Measurements from ENCODE around the gene MYRIP.
A peak's percentile ranks its signal among the peaks of the same experiment; 100 is the strongest.
"Not testable (repeated sequence)": the region's sequence is repeated elsewhere in the genome, so short reads cannot be mapped to it uniquely, and the experiment has no call there.

Gene MYRIP

DNA sequence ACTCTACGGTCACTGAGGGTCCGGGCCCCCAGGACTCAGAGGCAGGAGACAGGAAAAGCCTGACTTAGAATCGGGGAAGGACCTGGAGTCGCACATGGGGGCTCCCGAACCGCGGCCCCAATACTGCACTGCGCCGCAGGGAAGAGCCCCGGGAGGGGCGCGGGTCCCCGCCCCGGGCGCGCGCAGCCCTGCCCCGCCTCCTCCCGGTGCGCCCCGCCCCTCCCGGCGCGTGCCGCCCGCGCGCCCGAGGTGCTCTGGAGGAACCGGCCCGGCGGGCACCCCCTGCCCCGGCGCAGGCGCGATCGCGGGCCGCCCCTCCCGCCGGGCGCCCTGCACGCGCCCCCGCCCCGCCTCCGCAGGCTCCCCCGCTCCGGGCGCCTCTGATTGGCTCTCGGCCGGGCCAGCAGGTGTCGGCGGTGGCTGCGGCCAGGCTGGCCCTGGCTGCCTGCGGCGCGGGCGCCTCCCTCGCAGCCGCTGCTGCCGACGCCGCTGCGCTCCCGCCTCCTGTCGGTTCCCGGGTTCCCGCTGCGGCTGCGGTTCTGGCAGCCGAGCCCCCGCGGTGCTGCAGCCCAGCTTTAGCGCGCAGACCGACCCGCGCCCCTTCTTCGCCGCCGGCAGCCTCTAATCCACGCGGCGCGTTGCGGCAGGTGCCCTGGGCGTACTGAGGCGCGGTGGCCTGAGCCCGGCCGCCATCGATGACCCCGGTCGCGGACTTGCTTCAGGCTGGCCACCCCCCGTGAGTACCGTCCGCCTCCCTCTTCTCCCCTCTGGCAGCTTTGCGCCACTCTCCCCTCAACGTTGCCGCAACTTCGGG is at the start of gene MYRIP:
Gene MYRIP, plus strand, starts transcription at position 429 of the 814 bp plus-strand sequence. CDS start 91,208 bp downstream, outside the sequence.
- peak; percentile 3 for DNase-seq

DNA sequence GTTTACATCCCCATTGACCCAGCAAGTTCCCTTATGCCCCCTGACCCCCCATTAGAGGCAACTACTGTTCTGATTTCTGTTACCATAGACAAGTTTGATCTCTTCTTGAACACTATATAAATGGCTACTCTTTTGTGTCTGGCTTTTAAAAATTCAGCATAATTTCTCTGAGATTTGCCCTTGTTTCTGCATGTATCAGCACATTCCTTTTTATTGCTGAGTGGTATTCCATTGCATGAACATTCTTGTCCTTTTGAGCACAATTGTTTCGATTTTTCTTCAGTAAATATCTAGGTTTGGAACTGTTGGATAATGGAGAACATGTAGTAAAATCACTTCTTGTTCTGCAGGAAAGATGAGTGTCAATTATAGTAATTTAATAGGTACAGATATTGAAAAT is 49.1 kb upstream of the MYRIP start:
- DNase-seq = no peak

DNA sequence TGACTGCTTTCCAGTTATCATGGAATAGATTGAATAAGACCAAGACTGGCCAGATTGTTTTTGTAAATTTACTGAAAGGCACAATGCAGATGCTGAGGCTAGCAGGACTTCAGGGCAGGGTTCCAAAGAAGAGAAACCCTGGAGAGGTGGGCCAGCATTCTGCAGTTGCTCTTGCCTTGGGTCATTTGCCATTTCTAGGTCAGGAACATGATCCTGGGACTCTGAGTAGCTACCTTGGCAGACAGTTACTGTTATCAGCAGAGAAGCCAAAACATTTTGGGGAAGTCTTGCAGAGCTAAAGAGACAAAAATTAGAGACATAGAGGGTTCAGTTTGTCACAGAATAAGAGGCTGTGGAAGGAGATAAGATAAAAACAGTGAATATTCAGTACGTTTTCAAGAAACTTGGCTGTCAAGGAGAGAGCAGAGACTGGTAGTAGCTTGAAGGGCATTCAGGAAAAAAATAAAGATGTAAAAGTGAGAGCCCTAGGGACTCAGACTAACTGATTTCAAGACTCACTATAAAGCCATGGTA is 46.8 kb upstream of the MYRIP start:
- DNase-seq = no peak

DNA sequence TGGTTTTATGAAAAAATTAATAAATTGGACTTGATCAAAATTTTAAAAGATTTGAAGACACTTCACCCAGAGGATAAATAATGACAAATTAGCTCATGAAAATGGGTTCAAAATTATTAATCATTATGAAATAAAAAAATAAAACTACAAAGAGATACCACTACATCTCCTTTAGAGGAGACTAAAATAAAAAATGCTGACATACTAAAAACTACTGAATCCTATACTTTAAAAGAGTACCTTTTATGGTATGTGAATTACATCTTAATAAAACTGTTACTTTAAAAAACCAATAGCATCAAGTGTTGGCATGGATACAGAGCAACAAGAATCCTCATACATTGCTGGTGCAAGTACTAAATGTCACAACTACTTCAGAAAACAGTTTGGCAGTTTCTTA is 46.0 kb upstream of the MYRIP start:
- no peak for DNase-seq

DNA sequence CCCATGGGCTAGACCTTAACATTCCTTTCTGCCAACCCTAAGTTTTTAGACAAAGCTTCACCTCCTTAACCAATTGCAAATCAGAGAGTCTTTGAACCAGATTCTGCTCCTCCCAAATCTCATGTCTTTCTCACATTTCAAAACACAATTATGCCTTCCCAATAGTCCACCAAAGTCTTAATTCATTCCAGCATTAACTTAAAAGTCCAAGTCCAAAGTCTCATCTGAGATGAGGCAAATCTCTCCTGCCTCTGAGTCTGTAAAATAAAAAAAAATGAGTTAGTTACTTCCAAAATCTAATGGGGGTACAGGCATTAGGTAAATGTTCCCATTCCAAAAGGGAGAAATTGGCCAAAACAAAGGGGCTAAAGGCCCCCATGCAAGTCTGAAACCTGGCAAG is 43.8 kb upstream of the MYRIP start:
- DNase-seq = no peak

DNA sequence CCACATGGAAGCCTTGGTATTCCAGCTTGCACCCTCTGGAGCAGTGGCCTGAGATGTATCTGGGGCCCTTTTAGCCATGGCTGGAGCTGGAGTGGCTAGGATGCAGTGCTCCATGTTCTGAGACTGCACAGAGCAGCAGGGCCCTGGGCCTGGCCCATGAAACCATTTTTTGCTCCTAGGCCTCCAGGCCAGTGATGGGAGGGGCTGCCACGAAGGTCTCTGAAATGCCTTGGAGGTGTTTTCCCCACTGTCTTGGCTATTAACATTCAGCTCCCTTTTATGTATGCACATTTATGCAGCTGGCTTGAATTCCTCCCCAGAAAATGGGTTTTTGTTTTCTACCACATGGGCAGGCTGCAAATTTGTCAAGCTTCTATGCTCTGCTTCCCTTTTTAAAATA is 43.0 kb upstream of the MYRIP start:
- no peak for DNase-seq

DNA sequence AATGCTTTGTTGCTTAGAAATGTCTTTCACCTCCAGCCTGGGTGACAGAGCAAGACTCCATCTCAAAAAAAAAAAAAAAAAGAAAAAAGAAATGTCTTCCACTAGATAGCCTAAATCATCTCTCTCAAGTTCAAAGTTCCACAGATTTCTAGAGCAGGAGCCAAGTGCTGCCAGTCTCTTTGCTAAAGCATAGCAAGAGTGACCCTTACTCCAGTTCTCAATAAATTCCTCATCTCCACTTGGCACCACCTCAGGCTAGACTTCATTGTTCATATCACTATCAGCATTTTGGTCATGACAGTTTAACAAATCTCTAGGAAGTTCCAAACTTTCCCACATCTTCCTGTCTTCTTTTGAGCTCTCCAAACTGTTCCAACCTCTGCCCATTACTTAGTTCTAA is 42.5 kb upstream of the MYRIP start:
- not testable (repeated sequence) for DNase-seq

DNA sequence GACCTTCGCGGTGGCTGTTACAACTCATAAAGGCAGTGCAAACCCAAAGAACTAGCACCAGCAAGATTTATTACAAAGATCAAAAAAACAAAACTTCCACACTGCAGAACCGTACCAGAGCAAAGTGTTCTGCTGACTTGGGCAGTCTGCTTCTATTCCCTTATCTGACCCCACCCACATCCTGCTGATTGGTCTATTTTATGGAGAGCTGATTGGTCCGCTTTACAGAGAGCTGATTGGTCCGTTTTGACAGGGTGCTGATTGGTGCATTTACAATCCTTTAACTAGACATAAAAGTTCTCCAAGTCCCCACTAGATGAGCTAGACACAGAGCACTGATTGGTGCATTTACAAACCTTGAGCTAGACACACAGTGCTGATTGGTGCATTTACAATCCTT is 31.2 kb upstream of the MYRIP start:
- not testable (repeated sequence) for DNase-seq

DNA sequence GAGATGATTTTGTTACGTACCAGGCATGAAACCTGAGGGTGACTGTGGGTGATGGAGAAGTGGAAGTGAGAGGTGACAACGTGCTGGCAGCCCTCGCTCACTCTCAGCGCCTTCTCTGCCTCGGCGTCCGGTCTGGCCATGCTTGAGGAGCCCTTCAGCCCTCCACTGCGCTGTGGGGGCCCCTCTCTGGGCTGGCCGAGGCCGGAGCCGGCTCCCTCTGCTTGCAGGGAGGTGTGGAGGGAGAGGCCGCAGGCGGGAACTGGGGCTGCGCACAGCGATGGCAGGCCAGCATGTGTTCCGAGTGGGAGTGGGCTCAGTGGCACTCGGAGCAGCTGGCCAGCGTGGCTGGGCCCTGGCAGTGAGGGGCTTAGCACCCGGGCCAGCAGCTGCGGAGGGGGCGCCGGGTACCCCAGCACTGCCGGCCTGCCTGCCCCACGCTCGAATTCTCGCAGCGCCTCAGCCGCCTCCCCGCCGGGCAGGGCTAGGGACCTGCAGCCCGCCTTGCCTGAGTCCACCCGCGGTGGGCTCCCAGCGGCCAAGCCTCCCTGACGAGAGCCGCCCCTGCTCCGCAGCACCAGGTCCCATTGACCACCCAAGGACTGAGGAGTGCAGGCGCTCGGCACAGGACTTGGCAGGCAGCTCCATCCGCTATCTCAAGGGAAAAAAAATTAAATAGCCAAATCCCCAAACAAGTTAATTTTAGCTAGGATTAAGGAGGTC is 29.7 kb upstream of the MYRIP start:
- DNase-seq = no peak

DNA sequence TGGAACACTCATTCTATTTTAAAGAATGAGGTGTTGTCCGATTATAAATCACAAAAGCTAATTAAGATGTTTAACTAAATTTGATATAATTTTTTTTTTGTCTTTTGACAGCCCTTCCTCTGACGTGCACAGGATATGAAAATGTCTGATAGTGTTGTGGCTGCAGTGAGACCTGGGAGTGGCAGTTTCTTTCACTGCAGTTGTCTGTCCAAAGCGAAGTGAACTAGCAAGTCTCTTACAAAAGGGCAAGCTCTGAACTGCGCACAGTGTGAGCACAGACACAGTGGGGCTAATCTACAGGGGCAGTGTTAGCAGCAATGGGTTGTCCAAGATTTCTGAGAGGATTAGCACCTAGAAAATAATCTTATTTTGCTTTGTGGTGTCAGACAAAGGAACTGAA is 29.1 kb upstream of the MYRIP start:
- DNase-seq = no peak

DNA sequence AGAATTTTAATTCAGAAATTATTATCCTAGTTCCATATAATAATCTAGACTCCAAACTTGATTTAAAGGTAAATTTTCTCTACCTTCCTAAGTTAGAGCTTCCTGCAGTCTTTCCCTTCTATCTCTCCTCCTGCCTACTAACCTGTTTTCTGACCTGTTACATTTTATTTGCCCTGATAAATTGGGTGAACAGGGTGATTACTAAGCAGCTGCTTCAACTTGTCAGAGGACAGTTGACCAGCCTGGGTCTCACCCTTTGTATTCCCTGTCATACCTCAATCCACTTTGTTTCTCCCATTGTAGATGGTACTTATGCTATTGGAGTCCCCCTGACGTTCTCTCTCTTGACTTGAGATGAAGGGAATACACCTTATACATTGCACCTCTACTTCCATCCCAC is 28.4 kb upstream of the MYRIP start:
- DNase-seq = no peak

DNA sequence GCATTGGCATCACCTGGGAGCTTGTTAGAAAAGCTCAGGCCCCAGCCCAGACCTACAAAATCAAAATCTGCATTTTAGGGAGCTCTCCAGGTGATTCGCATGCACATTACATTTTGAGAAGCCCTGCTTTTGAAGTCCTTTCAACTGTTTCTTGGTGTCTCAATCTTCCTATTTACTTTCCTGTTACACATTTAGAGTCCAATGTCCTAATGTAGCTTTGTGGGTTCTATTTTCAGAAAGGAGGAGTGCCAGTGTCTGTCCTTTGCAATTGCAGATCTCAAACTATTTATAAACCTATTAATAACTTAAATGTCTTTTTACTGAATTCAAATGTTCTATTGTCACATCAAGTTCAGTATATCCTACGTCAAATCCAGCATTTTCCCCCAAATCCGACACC is 27.8 kb upstream of the MYRIP start:
- no peak for DNase-seq

DNA sequence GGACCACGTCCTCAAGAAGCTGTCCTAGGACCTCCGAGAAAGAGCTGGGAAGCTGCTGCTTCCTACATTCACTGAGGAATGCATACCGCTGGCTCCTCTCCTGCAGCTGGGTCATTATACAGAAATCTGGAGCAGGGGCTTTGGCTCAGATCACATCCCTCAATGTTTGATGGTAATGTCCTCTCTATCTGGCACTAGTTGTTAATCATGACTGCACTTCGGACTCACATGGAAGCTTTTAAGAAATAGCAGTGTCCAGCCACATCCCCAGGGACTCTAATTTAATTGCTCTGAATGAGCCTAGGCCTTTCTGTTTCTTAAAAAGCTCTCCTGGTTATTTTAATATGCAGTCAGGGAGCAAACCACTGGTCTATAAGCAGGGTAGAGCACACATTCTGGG is 25.7 kb upstream of the MYRIP start:
- DNase-seq = no peak

DNA sequence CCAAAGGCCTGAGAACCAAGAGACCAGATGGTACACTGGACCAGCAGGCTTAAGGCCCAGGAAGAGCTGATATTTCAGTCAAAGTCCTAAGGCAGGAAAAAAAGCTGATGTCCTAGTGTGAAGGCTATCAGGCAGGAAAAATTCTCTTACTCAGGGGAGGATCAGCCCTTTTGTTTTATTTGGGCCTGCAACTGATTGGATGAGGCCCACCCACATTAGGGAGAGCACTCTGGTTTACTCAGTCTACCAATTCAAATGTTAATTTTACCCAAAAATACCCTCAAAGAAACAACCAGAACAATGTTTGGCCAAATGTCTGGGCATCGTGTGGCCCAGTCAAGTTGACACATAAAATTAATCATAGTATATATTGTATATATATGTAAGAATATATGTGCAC is 24.5 kb upstream of the MYRIP start:
- DNase-seq = no peak

DNA sequence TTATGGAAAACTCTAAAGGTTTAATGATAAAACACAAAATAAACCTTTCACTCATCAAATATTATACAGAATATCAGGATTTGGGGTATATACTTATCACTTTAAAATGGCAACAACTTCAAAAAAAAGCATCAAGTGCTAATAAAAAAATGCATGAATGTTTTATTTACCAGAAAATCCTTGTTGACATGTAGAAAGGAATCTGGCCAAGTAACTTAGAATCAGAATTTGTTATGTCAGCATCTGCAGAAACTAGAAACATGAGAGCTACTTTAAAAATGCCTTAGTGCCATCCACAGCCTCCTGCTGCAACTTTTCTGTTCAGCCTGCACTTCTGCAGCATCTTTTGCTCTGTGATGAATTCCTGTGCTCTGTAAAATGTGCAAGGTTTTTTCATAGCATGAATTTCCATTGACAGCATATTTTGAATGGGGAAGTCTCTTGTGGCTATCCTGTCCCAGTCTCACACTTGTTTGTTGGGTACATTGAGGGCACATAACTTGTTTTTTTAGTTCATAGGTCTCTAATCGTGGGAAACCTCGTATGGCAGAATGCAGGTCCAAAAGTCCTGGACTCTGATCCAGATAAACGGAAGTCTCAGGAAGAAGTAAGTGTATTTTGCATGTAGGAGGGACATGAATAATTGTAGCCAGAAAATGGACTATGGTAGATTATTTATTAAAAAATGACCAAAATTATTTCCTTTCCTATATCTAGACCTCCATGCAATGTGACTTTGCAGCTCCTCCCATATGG is 21.1 kb upstream of the MYRIP start:
- no peak for DNase-seq

DNA sequence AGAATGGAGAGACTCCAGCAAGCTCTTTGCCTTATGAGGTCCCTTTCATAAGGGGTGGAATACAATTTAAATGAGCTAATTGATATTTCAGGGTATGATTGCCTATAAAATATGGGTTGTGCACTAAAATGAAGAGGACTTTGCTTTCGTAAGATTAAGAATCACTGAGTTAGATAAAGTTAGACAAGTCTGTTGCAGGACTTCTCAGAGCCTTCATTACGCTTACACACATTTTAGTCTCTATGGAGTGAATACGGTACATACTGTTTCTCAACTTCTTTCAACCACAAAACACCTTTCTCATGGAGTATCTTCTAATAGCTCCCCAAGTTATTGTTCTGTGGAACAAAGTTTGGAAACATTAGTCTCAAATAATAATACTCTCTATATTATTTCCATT is 17.8 kb upstream of the MYRIP start:
- DNase-seq = no peak

DNA sequence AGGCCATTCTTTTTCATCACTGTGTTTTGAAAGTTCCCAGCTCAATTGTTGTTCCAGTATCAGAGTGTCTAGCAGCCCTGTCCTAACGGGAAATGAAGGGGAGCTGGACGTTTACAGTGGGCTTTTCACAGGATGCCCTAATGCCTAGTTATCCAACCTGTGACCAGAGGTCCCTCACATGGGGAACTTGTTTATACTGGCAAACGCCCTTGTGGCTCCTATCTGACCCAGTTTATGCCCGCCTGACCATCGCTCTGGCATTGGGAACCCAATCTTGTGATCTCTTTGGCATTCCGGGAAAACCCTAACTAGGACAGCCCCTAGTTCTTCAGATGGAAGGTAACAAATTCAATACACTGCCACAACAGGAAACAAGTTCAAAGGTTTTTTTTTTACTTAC is 14.5 kb upstream of the MYRIP start:
- DNase-seq = no peak

DNA sequence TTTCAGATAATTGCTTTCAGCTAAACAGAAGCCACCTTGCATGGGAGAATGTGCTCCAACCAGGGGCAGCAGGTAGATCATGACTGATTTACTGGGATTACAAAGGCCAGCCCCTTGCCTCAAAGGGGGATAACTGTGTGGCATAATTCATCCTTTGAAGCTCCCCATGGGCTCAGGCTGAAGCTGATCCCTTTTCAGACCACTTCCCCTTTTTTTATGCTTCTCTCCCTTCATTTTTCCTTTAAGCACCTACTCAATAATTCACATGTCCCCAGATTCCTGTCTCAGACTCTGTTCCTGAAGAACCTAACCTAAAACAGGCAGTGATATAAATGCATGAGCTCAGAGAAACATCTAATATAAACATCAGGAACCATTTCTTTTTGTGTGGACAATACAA is 8.2 kb upstream of the MYRIP start:
- no peak for DNase-seq

DNA sequence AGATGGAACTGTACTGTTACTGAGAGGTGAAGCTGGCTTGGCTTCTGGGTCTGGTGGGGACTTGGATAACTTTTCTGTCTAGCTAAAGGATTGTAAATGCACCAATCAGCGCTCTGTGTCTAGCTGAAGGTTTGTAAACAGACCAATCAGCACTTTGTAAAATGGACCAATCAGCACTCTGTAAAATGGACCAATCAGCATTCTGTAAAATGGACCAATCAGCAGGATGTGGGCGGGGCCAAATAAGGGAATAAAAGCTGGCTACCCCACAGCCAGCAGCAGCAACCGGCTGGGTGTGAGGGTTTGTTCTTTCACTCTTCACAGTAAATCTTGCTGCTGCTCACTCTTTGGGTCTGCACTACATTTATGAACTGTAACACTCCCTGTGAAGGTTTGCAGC is 6.9 kb upstream of the MYRIP start:
- DNase-seq = not testable (repeated sequence)

DNA sequence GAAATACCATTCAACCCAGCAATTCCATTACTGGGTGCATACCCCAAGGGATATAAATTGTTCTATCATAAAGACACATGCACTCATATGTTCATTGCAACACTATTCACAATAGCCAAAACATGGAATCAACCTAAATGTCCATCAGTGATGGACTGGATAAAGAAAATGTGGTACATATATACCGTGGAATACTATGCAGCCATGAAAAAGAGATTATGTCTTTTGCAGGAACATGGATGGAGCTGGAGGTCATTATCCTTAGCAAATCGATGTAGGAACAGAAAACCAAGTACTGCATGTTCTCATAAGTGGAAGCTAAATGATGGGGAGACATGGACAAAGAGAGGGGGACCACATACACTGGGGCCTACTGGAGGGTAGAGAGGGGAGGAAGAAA is 5.5 kb upstream of the MYRIP start:
- no peak for DNase-seq

DNA sequence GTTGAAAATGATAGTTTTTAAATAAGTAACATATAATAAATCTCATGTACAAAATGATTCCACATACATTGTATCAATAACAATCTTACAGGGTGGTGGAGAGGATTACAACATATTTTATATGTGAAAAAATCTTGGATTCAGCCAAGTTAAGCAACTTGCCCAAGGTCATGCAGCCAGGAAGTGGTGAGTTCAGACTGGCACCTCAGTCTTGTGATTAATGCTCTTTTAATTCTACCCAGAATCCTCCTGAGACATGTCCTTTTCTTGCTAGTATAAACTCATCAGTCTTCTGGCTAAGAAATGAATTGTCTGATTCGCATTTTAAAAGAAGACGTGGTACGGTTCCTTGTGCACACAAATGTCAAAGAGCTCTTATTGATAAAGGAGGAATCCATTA is 4.5 kb upstream of the MYRIP start:
- DNase-seq = no peak

DNA sequence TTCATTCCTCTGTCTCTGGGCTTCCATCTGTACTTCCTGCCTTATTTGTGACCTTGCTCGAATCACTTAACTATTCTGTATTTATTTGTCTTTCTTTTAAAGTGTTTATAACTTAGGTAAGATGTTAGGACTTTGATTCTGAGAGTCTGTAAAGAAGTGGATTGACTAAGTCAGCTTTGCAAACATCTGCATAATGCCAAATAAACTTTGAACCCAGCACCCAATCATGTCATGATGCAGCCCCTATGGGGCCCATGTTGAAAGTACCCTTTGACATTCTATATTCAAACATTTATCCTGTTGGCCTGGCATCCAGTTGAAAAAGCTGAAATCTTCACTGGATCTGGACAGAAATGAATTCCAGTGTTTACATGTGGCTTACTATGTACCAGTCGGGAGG is 3.8 kb upstream of the MYRIP start:
- no peak for DNase-seq

DNA sequence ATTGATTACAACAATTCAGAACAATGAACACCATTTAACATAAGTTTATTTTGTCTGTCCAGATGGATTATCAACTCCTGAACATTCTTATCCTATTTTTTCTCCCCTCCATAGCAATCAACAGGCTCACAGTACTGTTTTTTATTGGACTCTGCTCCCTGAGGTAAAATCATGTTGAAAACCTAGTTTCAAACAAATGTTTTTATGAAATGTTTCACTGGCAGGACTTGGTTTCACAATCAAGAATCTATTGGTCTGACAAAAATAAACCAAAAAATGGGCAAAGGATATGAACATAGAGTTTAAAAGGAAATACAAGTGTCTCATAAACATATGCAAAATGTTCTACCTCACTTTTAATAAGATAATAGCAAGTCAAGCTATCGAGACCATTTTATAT is 2.6 kb upstream of the MYRIP start:
- no peak for DNase-seq

All from fibroblast of skin of right quadriceps (primary cell).